ENCODE results near the gene PRKCQ.

- TF ChIP-seq ATF3 (CRISPR knock-in tag; IDR thresholded peaks at IDR 0.05): no peak
- no peak for TF ChIP-seq ZNF792 (CRISPR knock-in tag; IDR thresholded peaks at IDR 0.05)
- no peak for TF ChIP-seq CTCF (CRISPR knock-in tag; IDR thresholded peaks at IDR 0.05)
Observed at GRCh38 chr10:6619660-6620059, 39.6 kb upstream of the PRKCQ start.

All from HepG2 (cell line).